ENCODE measurements around the gene PLCD1. TPM values are rescaled to one million over a fixed set of nuclear protein-coding genes. Genes with fewer than 3 reads are reported as not detected.

PLCD1 gene
- total and polyA plus RNA-seq, 2 experiments from 2014 or later, result 16.0 to 24.4 TPM

GRCh38 chr3:38046821-38047220, 17.4 kb upstream of the PLCD1 start:
- no peaks in the 10 kb centered on the region for H3K27me3 Mint-ChIP-seq (ENCODE audit: insufficient read depth, low read depth, poor library complexity)
- Histone ChIP-seq H3K79me2 (replicated peaks; ENCODE audit: insufficient read depth) (no peaks in the 10 kb centered on the region), H3K4me2 (no peak overlapping the region), H3K27ac (ENCODE audit: low read depth) (no peak overlapping the region), H3F3A (replicated peaks; ENCODE audit: low read depth) (no peaks in the 10 kb centered on the region), H3K4me3 (no peak overlapping the region), H2AFZ (no peak overlapping the region), H3K4me1 (ENCODE audit: insufficient read depth) (no peaks in the 10 kb centered on the region), H3K27me3 (ENCODE audit: insufficient read depth) (no peaks in the 10 kb centered on the region), H3K36me3 (ENCODE audit: insufficient read depth) (no peaks in the 10 kb centered on the region; the same call in 1 of the 2 replicates), H4K20me1 (replicated peaks; ENCODE audit: insufficient read depth) (no peaks in the 10 kb centered on the region), H3K9me2 (ENCODE audit: insufficient read depth) (no peaks in the 10 kb centered on the region)
- H3K27ac Mint-ChIP-seq, result no peak overlapping the region
- peaks cover 4% of the 10 kb centered on the region; the same call in 2 of the 3 replicates for H3K36me3 Mint-ChIP-seq (ENCODE audit: low read depth)
- peaks cover 9% of the 10 kb centered on the region for H3K9me3 Mint-ChIP-seq
- H3K4me3 Mint-ChIP-seq, result no peak overlapping the region
- no peaks in the 10 kb centered on the region for H3K4me1 Mint-ChIP-seq
- no peak for TF ChIP-seq CTCF (conservative IDR thresholded peaks at IDR 0.05; ENCODE audit: low read depth in 2 of 2)
- no peak for TF ChIP-seq ZNF331 (CRISPR knock-in tag; IDR thresholded peaks at IDR 0.05; ENCODE audit: low read depth)
- TF ChIP-seq STAT1 (IDR thresholded peaks at IDR 0.05; ENCODE audit: unreplicated experiment), result no peak
- no peak for TF ChIP-seq JUNB (IDR thresholded peaks at IDR 0.05; ENCODE audit: unreplicated experiment)
- TF ChIP-seq EZH2 (IDR thresholded peaks at IDR 0.05; ENCODE audit: low read depth, unreplicated experiment), result no peak
- no peak for ATAC-seq
- no peak for DNase-seq (ENCODE audit: low spot score)

GRCh38 chr3:38046027-38046426, 16.6 kb upstream of the PLCD1 start:
- H3K4me3 ChIP-seq, result no peak overlapping the region
- H3K27ac Mint-ChIP-seq, result no peak overlapping the region
- H3K4me1 ChIP-seq (ENCODE audit: insufficient read depth), result no peaks in the 10 kb centered on the region

More at GRCh38 chr3:38046027-38046426, 16.6 kb upstream of the PLCD1 start:
- no peak for DNase-seq (ENCODE audit: low spot score)
- Histone ChIP-seq H3K27me3 (ENCODE audit: insufficient read depth) (peaks cover 5% of the 10 kb centered on the region), H4K20me1 (replicated peaks; ENCODE audit: insufficient read depth) (no peaks in the 10 kb centered on the region), H3K36me3 (ENCODE audit: insufficient read depth) (no peaks in the 10 kb centered on the region; the same call in 1 of the 2 replicates), H3K27ac (ENCODE audit: low read depth) (no peak overlapping the region), H3K9me2 (ENCODE audit: insufficient read depth) (no peaks in the 10 kb centered on the region), H2AFZ (no peak overlapping the region), H3K4me2 (no peak overlapping the region), H3F3A (replicated peaks; ENCODE audit: low read depth) (no peaks in the 10 kb centered on the region), H3K79me2 (replicated peaks; ENCODE audit: insufficient read depth) (no peaks in the 10 kb centered on the region)
- ATAC-seq, result no peak
- Mint-ChIP-seq H3K4me1 (no peaks in the 10 kb centered on the region), H3K4me3 (no peak overlapping the region), H3K36me3 (ENCODE audit: low read depth) (no peaks in the 10 kb centered on the region), H3K27me3 (ENCODE audit: insufficient read depth, low read depth, poor library complexity) (no peaks in the 10 kb centered on the region), H3K9me3 (peaks cover 3% of the 10 kb centered on the region; the same call in 1 of the 3 replicates)
- no peak for TF ChIP-seq EZH2phosphoT487 (IDR thresholded peaks at IDR 0.05; ENCODE audit: unreplicated experiment)
- TF ChIP-seq STAT1 (IDR thresholded peaks at IDR 0.05; ENCODE audit: unreplicated experiment), result no peak
- no peak for TF ChIP-seq REST (IDR thresholded peaks at IDR 0.05; ENCODE audit: unreplicated experiment)
- TF ChIP-seq JUNB (IDR thresholded peaks at IDR 0.05; ENCODE audit: unreplicated experiment), result no peak
- TF ChIP-seq CTCF (conservative IDR thresholded peaks at IDR 0.05; ENCODE audit: low read depth in 2 of 2), result no peak
- TF ChIP-seq ETS1 (IDR thresholded peaks at IDR 0.05), result no peak
- TF ChIP-seq ZNF114 (CRISPR knock-in tag; IDR thresholded peaks at IDR 0.05), result no peak
- TF ChIP-seq EZH2 (IDR thresholded peaks at IDR 0.05; ENCODE audit: low read depth, unreplicated experiment), result no peak
